Upper lobe of left lung (tissue), 4 donors: Measurements from ENCODE around the gene BOC.

Experiments
- POLR2A ChIP-seq, 4 donors: fragments of 450-650 bp; IDR thresholded peaks; one replicate each; pipeline ENCODE4 v1.5.1; 2016 to 2017; ENCODE audit warnings: antibody characterized with exemption in 4 of 4, mild to moderate bottlenecking in 2 of 4
- POLR2AphosphoS5 ChIP-seq, 2 donors: sonication (generic); formaldehyde crosslinking; IDR thresholded peaks; one replicate each; pipeline ENCODE4 v1.5.1; 2017; ENCODE audit warnings: antibody characterized with exemption in 2 of 2
- TF ChIP-seq, protein P1 (sequence below), 6 experiments: fragments of 450-650 bp in 4 of 6; fragments of 200-600 bp in 2 of 6; sonication (generic) in 2 of 6; IDR thresholded peaks; one replicate each; pipeline ENCODE4 v1.5.1; 2016 to 2019; ENCODE audit warnings: antibody characterized with exemption in 6 of 6

DNA sequence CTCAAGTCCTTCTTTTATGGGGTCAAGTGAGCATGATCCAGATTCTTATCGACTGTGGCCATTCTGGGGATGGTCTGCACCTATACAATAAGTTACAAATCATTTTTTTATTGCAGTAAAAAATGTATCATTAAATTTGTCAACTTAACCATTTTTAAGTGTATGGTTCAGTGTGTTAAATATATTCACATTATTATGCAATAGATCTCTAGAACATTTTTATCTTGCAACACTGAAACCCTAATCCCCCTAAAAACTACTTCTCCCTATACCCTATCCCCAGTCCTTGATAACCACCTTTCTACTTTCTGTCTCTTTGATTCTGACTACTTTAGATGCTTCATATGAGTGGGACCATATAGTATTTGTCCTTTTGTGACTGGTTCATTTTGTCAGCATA is 10.4 kb upstream of the BOC start:
- TF ChIP-seq, protein P1, sequence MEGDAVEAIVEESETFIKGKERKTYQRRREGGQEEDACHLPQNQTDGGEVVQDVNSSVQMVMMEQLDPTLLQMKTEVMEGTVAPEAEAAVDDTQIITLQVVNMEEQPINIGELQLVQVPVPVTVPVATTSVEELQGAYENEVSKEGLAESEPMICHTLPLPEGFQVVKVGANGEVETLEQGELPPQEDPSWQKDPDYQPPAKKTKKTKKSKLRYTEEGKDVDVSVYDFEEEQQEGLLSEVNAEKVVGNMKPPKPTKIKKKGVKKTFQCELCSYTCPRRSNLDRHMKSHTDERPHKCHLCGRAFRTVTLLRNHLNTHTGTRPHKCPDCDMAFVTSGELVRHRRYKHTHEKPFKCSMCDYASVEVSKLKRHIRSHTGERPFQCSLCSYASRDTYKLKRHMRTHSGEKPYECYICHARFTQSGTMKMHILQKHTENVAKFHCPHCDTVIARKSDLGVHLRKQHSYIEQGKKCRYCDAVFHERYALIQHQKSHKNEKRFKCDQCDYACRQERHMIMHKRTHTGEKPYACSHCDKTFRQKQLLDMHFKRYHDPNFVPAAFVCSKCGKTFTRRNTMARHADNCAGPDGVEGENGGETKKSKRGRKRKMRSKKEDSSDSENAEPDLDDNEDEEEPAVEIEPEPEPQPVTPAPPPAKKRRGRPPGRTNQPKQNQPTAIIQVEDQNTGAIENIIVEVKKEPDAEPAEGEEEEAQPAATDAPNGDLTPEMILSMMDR (IDR thresholded peaks at IDR 0.05): no peak
- no peak for TF ChIP-seq POLR2A (IDR thresholded peaks at IDR 0.05)
- TF ChIP-seq POLR2AphosphoS5 (IDR thresholded peaks at IDR 0.05): no peak
